Liver (tissue), 9 donors: Measurements from ENCODE around the gene ABLIM1. TPM values are rescaled to one million over a fixed set of nuclear protein-coding genes. Genes with fewer than 3 reads are reported as not detected.

ENCODE experiments used
- DNase-seq: peaks from one replicate; pipeline ENCODE4 v3.0.0-alpha.2; 2017; ENCODE audit warnings: low spot score
- H3K27ac ChIP-seq, 2 donors: one replicate each; pipeline ENCODE4 v1.7.0; 2013; ENCODE audit warnings: inconsistent platforms in 2 of 2, low read length in 2 of 2, control low read depth in 1 of 2, low read depth in 1 of 2, mild to moderate bottlenecking in 1 of 2
- H3K27me3 ChIP-seq, 4 donors: one replicate each; pipeline versions ENCODE4 v1.6.1 to v1.7.0; 2013; ENCODE audit warnings: low read length in 3 of 4, inconsistent platforms in 1 of 4, mild to moderate bottlenecking in 1 of 4, moderate library complexity in 1 of 4; ENCODE audit not compliant: control insufficient read depth in 4 of 4, insufficient read depth in 4 of 4
- H3K36me3 ChIP-seq, 4 donors: one replicate each; pipeline versions ENCODE4 v1.6.1 to v1.7.0; 2013; ENCODE audit warnings: low read length in 3 of 4, mild to moderate bottlenecking in 3 of 4, low read depth in 1 of 4, moderate library complexity in 1 of 4; ENCODE audit not compliant: control insufficient read depth in 4 of 4, insufficient read depth in 3 of 4
- H3K4me1 ChIP-seq, 4 donors: one replicate each; pipeline versions ENCODE4 v1.6.1 to v1.7.0; 2013; ENCODE audit warnings: low read length in 3 of 4, mild to moderate bottlenecking in 3 of 4, moderate library complexity in 1 of 4; ENCODE audit not compliant: control insufficient read depth in 4 of 4, insufficient read depth in 4 of 4
- H3K4me3 ChIP-seq, 3 donors: one replicate each; pipeline versions ENCODE4 v1.6.1 to v1.7.0; 2013; ENCODE audit warnings: low read length in 3 of 3, control low read depth in 1 of 3, low read depth in 1 of 3, mild to moderate bottlenecking in 1 of 3
- H3K9ac ChIP-seq, 2 donors: one replicate each; pipeline ENCODE4 v1.7.0; 2013; ENCODE audit warnings: low read length in 2 of 2, mild to moderate bottlenecking in 2 of 2, moderate library complexity in 2 of 2, control low read depth in 1 of 2, low read depth in 1 of 2
- H3K9me3 ChIP-seq, 4 donors: one replicate each; pipeline versions ENCODE4 v1.6.1 to v1.7.0; 2013; ENCODE audit warnings: low read length in 3 of 4; ENCODE audit not compliant: control insufficient read depth in 4 of 4
- ATF3 ChIP-seq: IDR thresholded peaks from 2 replicates; pipeline ENCODE4 v1.6.1; 2016; ENCODE audit warnings: antibody characterized with exemption
- CTCF ChIP-seq: fragments of 150-350 bp; IDR thresholded peaks from 2 replicates; pipeline ENCODE4 v1.5.1; 2017; ENCODE audit warnings: improper control_type of control experiment, low read depth, low read length; ENCODE audit not compliant: missing input control
- EGR1 ChIP-seq, 2 donors: IDR thresholded peaks; 2 replicates each; pipeline ENCODE4 v1.6.1; 2016 to 2018; ENCODE audit warnings: antibody characterized with exemption in 2 of 2, low read depth in 2 of 2
- FOXA2 ChIP-seq: IDR thresholded peaks from 2 replicates; pipeline ENCODE4 v1.6.1; 2016; ENCODE audit warnings: antibody characterized with exemption
- GABPA ChIP-seq, 2 donors: IDR thresholded peaks in 1 of 2; conservative IDR thresholded peaks in 1 of 2; 2 replicates each; pipeline ENCODE4 v1.6.1; 2016; ENCODE audit warnings: antibody characterized with exemption in 2 of 2, mild to moderate bottlenecking in 1 of 2, moderate library complexity in 1 of 2
- HNF4A ChIP-seq, 2 donors: conservative IDR thresholded peaks; 2 replicates each; pipeline ENCODE4 v1.6.1; 2016; ENCODE audit warnings: antibody characterized with exemption in 2 of 2, mild to moderate bottlenecking in 2 of 2
- HNF4G ChIP-seq: IDR thresholded peaks from 2 replicates; pipeline ENCODE4 v1.6.1; 2016; ENCODE audit warnings: antibody characterized with exemption
- JUND ChIP-seq, 2 donors: IDR thresholded peaks; 2 replicates each; pipeline ENCODE4 v1.6.1; 2016; ENCODE audit warnings: antibody characterized with exemption in 2 of 2
- MAX ChIP-seq: IDR thresholded peaks from 2 replicates; pipeline ENCODE4 v1.6.1; 2016; ENCODE audit warnings: antibody characterized with exemption
- NR2F2 ChIP-seq: IDR thresholded peaks from 2 replicates; pipeline ENCODE4 v1.6.1; 2016; ENCODE audit warnings: antibody characterized with exemption
- RAD21 ChIP-seq, 2 donors: IDR thresholded peaks; 2 replicates each; pipeline ENCODE4 v1.6.1; 2016; ENCODE audit warnings: antibody characterized with exemption in 2 of 2, mild to moderate bottlenecking in 2 of 2
- RXRA ChIP-seq, 2 donors: IDR thresholded peaks; 2 replicates each; pipeline ENCODE4 v1.6.1; 2017 to 2018; ENCODE audit warnings: antibody characterized with exemption in 2 of 2, mild to moderate bottlenecking in 1 of 2
- SP1 ChIP-seq: IDR thresholded peaks from 2 replicates; pipeline ENCODE4 v1.6.1; 2018; ENCODE audit warnings: antibody characterized with exemption, mild to moderate bottlenecking
- TAF1 ChIP-seq: conservative IDR thresholded peaks from 2 replicates; pipeline ENCODE4 v1.6.1; 2016; ENCODE audit warnings: antibody characterized with exemption, mild to moderate bottlenecking
- YY1 ChIP-seq: IDR thresholded peaks from 2 replicates; pipeline ENCODE4 v1.6.1; 2016; ENCODE audit warnings: antibody characterized with exemption, mild to moderate bottlenecking
- WGBS: extraction: QIAGEN DNeasy Blood & Tissue Kit; methylation state at CpG from one replicate; pipeline ENCODE4 v1.1.7; 2013; 5-methylcytosine and 5-hydroxymethylcytosine counted together
- polyA plus RNA-seq, 2 donors: library from polyadenylated mRNA; stranded (reverse) in 1 of 2; unstranded in 1 of 2; fragments of 200-250 nt in 1 of 2; fragments of >200 nt in 1 of 2; fragmentation: Nextera tagmentation in 1 of 2; extraction: Ambion mirVana in 1 of 2; gene quantifications; one replicate each; pipeline versions ENCODE4 v1.2.1 to v1.2.3, GENCODE V29; 2013 to 2015
- total RNA-seq, 2 donors: library from RNA; depleted of rRNA; stranded (reverse); fragments of >200 nt; gene quantifications; one replicate each; pipeline ENCODE4 v1.2.3, GENCODE V29; 2014
- TF ChIP-seq, protein P1 (sequence below): IDR thresholded peaks from 2 replicates; pipeline ENCODE4 v1.6.1; 2016; ENCODE audit warnings: antibody characterized with exemption, mild to moderate bottlenecking
- TF ChIP-seq, protein P2 (sequence below): IDR thresholded peaks from 2 replicates; pipeline ENCODE4 v1.6.1; 2016; ENCODE audit warnings: antibody characterized with exemption
- donor health status: healthy.
- donor health status: healthy.
- donor health status: healthy.
- donor health status: healthy.
- donor health status: healthy.

Gene ABLIM1
- total and polyA plus RNA-seq, 4 donors, result 10.9 to 31.3 (median 13.1) TPM

- Histone ChIP-seq H3K27me3 (no peaks in the 10 kb centered on the region), H3K4me1 (peaks cover 10 to 44% (median 33%) of the 10 kb centered on the region in 4 donors), H3K4me3 (no peak overlapping the region), H3K9me3 (no peaks in the 10 kb centered on the region), H3K36me3 (no peaks in the 10 kb centered on the region), H3K9ac (no peak overlapping the region), H3K27ac (peak overlapping the region; percentile 61 to 65)
- no peak for DNase-seq
- no peak for TF ChIP-seq RXRA (IDR thresholded peaks at IDR 0.05)
- TF ChIP-seq, protein P1, sequence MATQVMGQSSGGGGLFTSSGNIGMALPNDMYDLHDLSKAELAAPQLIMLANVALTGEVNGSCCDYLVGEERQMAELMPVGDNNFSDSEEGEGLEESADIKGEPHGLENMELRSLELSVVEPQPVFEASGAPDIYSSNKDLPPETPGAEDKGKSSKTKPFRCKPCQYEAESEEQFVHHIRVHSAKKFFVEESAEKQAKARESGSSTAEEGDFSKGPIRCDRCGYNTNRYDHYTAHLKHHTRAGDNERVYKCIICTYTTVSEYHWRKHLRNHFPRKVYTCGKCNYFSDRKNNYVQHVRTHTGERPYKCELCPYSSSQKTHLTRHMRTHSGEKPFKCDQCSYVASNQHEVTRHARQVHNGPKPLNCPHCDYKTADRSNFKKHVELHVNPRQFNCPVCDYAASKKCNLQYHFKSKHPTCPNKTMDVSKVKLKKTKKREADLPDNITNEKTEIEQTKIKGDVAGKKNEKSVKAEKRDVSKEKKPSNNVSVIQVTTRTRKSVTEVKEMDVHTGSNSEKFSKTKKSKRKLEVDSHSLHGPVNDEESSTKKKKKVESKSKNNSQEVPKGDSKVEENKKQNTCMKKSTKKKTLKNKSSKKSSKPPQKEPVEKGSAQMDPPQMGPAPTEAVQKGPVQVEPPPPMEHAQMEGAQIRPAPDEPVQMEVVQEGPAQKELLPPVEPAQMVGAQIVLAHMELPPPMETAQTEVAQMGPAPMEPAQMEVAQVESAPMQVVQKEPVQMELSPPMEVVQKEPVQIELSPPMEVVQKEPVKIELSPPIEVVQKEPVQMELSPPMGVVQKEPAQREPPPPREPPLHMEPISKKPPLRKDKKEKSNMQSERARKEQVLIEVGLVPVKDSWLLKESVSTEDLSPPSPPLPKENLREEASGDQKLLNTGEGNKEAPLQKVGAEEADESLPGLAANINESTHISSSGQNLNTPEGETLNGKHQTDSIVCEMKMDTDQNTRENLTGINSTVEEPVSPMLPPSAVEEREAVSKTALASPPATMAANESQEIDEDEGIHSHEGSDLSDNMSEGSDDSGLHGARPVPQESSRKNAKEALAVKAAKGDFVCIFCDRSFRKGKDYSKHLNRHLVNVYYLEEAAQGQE, result no peak
- TF ChIP-seq HNF4G, result no peak
- no peak for TF ChIP-seq ATF3
- no peak for TF ChIP-seq EGR1 (IDR thresholded peaks at IDR 0.05; ENCODE audit: low read depth in 2 of 2)
- no peak for TF ChIP-seq HNF4A (conservative IDR thresholded peaks at IDR 0.05)
- TF ChIP-seq TAF1, result no peak
- no peak for TF ChIP-seq FOXA2
- TF ChIP-seq JUND (IDR thresholded peaks at IDR 0.05), result no peak
- TF ChIP-seq YY1, result no peak
- TF ChIP-seq NR2F2, result no peak
- TF ChIP-seq CTCF, result no peak
- no peak for TF ChIP-seq RAD21 (IDR thresholded peaks at IDR 0.05)
- TF ChIP-seq MAX, result no peak
- TF ChIP-seq SP1, result no peak
- 91% methylated on average over 2 of the region's 2 CpGs for WGBS
Measured at GRCh38 chr10:114647545-114648138, 10.4 kb downstream of the ABLIM1 start.

DNA sequence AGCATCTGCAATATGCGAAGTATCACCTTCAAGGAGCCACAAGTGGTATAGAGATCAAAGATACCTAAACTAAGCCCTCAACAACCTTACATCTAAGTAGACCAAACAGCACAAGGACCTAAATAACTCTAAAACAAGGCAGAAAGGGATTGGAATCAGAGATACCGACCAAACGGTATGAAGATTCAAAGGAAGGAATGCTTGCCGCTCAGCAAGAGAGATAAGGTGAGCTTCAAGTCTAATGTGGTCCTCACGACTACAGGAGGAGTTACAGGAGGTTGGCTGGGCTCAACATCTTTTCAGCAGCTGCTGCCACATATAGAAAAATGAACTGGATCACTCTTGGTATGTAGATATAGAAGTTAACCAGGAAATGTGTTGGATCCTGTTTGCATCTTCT, 11.6 kb downstream of the ABLIM1 start:
- 86% methylated on average over 5 of the region's 5 CpGs for WGBS

More for the DNA sequence above, 11.6 kb downstream of the ABLIM1 start:
- no peak overlapping the region for H3K9ac ChIP-seq
- H3K9me3 ChIP-seq, result no peaks in the 10 kb centered on the region
- peaks cover 10 to 33% (median 24%) of the 10 kb centered on the region in 4 donors for H3K4me1 ChIP-seq
- H3K27me3 ChIP-seq, result no peaks in the 10 kb centered on the region
- no peak overlapping the region for H3K27ac ChIP-seq
- H3K36me3 ChIP-seq, result no peaks in the 10 kb centered on the region
- TF ChIP-seq JUND (IDR thresholded peaks at IDR 0.05), result no peak
- TF ChIP-seq CTCF, result no peak
- no peak for TF ChIP-seq TAF1
- TF ChIP-seq, protein P2, sequence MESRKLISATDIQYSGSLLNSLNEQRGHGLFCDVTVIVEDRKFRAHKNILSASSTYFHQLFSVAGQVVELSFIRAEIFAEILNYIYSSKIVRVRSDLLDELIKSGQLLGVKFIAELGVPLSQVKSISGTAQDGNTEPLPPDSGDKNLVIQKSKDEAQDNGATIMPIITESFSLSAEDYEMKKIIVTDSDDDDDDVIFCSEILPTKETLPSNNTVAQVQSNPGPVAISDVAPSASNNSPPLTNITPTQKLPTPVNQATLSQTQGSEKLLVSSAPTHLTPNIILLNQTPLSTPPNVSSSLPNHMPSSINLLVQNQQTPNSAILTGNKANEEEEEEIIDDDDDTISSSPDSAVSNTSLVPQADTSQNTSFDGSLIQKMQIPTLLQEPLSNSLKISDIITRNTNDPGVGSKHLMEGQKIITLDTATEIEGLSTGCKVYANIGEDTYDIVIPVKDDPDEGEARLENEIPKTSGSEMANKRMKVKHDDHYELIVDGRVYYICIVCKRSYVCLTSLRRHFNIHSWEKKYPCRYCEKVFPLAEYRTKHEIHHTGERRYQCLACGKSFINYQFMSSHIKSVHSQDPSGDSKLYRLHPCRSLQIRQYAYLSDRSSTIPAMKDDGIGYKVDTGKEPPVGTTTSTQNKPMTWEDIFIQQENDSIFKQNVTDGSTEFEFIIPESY, result no peak
- no peak for TF ChIP-seq ATF3
- TF ChIP-seq RXRA (IDR thresholded peaks at IDR 0.05), result no peak
- no peak for TF ChIP-seq GABPA (IDR thresholded peaks at IDR 0.05 in 1 of 2, conservative IDR thresholded peaks at IDR 0.05 in 1 of 2)
- DNase-seq, result no peak
- H3K4me3 ChIP-seq, result no peak overlapping the region
